ENCODE data around the gene TBC1D10A. TPM values are rescaled to one million over a fixed set of nuclear protein-coding genes. Genes with fewer than 3 reads are reported as not detected.
A peak's percentile ranks its signal among the peaks of the same experiment; 100 is the strongest.

The TBC1D10A gene
- total RNA-seq, 6 donors from 2014 or later, result 22.6 to 61.0 (median 36.2) TPM

DNA sequence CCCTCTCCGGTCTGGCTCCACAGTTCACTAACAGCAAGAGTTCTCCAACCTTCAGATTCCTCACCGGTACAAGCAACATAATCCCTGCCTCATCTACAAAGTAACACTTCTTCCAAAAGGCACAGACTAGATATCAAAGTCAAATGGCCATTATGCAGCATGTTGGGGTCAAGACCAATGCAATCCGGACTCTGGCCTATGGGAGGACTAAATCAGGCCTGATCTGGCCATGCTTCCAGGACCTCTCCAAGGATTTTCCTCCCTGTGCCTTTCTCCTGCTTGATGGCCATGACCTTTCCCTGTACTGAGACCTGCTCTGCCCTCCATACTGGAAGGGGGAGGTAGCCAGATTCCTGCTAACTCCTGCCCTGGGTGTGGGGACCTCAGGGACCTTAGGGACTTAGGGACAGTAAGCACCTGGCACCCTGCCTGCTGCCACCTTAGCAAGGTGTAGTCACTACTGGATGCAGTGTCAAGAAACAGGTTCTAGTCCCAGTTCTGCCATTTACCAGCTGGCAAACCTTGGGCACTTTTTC, 6.7 kb downstream of the TBC1D10A start:
- WGBS, 2 donors, result 93 to 94% methylated on average over 2 to 3 of the region's 3 CpGs
- no peak overlapping the region for H3K4me3 ChIP-seq

DNA sequence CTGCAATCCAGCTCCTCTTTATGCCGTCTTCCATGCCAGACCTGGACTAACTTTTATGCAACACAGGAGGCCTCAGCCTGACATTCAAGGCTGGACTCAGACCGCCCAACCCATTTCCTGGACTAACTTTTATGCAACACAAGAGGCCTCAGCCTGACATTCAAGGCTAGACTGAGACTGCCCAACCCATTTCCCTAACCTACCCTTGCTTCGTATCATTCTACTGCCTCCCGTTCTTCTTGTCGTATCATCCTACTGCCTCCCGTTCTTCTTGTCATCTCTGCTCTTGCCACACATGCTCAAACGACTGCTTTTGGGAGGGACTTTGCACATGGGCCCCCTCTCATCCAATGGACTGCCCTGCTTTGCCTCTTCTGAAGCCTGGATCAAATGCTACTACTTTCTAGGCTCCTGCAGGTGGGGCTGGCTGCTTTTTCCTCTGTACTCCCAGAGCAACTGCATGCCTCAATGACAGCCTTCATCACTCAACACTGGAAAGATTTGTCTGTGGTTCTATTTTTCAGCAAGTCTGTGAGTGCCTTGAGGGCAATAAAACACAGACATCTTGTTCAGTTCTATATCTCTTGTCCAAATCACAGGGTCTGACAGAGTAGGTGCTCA, 7.8 kb downstream of the TBC1D10A start:
- Histone ChIP-seq H3K27me3 (no peaks in the 10 kb centered on the region), H3K4me3 (no peak overlapping the region), H3K36me3 (peaks cover 0 to 24% (median 5%) of the 10 kb centered on the region in 4 donors), H3K4me1 (peaks cover 63 to 91% (median 86%) of the 10 kb centered on the region in 4 donors), H3K27ac (peak overlapping the region; percentile 38 to 71 (median 64)), H3K9me3 (no peaks in the 10 kb centered on the region)
- 45 to 71% methylated on average over 7 of the region's 7 CpGs for WGBS, 2 donors
- ATAC-seq (ENCODE audit: low FRiP score in 2 of 2), result peak in 1 of 2 donors; percentile 28
- no peak for DNase-seq
- TF ChIP-seq POLR2A (IDR thresholded peaks at IDR 0.05) (no peak), EP300 (IDR thresholded peaks at IDR 0.05) (no peak), POLR2AphosphoS5 (IDR thresholded peaks at IDR 0.05) (no peak)
- TF ChIP-seq, protein P1, sequence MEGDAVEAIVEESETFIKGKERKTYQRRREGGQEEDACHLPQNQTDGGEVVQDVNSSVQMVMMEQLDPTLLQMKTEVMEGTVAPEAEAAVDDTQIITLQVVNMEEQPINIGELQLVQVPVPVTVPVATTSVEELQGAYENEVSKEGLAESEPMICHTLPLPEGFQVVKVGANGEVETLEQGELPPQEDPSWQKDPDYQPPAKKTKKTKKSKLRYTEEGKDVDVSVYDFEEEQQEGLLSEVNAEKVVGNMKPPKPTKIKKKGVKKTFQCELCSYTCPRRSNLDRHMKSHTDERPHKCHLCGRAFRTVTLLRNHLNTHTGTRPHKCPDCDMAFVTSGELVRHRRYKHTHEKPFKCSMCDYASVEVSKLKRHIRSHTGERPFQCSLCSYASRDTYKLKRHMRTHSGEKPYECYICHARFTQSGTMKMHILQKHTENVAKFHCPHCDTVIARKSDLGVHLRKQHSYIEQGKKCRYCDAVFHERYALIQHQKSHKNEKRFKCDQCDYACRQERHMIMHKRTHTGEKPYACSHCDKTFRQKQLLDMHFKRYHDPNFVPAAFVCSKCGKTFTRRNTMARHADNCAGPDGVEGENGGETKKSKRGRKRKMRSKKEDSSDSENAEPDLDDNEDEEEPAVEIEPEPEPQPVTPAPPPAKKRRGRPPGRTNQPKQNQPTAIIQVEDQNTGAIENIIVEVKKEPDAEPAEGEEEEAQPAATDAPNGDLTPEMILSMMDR (IDR thresholded peaks at IDR 0.05), result no peak

More for the DNA sequence above, 6.7 kb downstream of the TBC1D10A start:
- Histone ChIP-seq H3K9me3 (no peaks in the 10 kb centered on the region), H3K4me1 (peaks cover 66 to 91% (median 87%) of the 10 kb centered on the region in 4 donors), H3K27ac (peak overlapping the region in 3 of 4 donors; percentile 60 to 71 (median 69)), H3K36me3 (peaks cover 0 to 24% (median 5%) of the 10 kb centered on the region in 4 donors), H3K27me3 (no peaks in the 10 kb centered on the region)
- DNase-seq, result no peak
- TF ChIP-seq, protein P1 (IDR thresholded peaks at IDR 0.05), result no peak
- TF ChIP-seq POLR2AphosphoS5 (IDR thresholded peaks at IDR 0.05) (no peak), POLR2A (IDR thresholded peaks at IDR 0.05) (no peak), EP300 (IDR thresholded peaks at IDR 0.05) (no peak)
- no peak for ATAC-seq (ENCODE audit: low FRiP score in 2 of 2)

DNA sequence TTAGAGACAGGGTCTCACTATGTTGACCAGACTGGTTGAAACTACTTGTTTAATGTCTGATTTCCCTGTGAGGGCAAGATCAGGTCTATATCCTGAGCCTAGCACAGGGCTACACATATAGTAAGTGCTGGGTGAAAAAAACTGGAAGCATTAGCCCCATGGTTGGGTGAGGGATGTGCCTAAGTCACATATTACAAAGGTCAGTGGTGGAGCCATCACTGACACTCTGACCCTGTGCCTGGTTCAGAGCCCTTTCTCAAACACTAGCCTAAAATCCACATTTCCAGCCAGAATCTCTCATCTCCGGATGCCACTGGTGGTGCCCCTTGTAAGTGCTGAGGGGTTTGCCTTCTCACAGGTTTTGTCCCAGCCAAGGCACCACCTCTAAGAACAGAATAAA, 9.0 kb downstream of the TBC1D10A start:
- Histone ChIP-seq H3K27me3 (no peaks in the 10 kb centered on the region), H3K4me1 (peaks cover 64 to 94% (median 89%) of the 10 kb centered on the region in 4 donors), H3K36me3 (peaks cover 0 to 24% (median 5%) of the 10 kb centered on the region in 4 donors), H3K27ac (peak overlapping the region in 3 of 4 donors; percentile 60 to 71 (median 69)), H3K9me3 (no peaks in the 10 kb centered on the region), H3K4me3 (no peak overlapping the region)
- TF ChIP-seq, protein P1 (IDR thresholded peaks at IDR 0.05), result no peak
- no peak for TF ChIP-seq POLR2A (IDR thresholded peaks at IDR 0.05)
- TF ChIP-seq EP300 (IDR thresholded peaks at IDR 0.05), result no peak
- TF ChIP-seq POLR2AphosphoS5 (IDR thresholded peaks at IDR 0.05), result no peak
- 100% methylated on average over 1 of the region's 1 CpG; no CpG with 5 or more reads in 1 of the 2 donors for WGBS, 2 donors
- ATAC-seq (ENCODE audit: low FRiP score in 2 of 2), result no peak
- no peak for DNase-seq

DNA sequence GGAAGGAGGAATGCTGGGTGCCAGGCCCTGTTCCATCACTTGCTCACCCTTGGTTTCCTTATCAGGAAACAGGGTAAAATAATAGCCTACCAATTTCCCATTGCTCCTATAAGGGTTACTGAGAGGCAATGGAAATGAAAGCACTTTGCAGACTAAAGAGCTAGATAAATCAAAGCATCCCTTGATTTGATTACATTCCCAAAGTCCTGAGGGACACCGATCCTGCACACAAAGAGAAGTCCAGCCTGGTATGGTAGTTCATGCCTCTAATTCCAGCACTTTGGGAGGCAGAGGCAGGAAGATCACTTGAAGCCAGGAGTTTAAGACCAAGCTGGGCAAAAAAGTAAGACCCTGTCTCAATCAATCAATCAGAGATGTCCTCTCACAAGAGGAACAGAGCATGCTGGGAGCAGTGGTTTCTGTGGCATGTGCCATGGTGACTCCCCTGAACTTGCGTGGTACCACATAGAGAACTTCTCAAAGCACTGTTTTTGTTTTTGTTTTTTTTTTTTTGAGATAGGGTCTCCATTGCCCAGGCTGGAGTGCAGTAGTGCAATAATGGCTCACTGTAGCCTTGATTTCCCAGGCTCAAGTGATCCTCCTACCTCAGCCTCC, 10.7 kb downstream of the TBC1D10A start:
- peaks cover 68 to 96% (median 95%) of the 10 kb centered on the region in 4 donors for H3K4me1 ChIP-seq
- no peaks in the 10 kb centered on the region for H3K27me3 ChIP-seq
- no peaks in the 10 kb centered on the region for H3K9me3 ChIP-seq
- ATAC-seq (ENCODE audit: low FRiP score in 2 of 2) (no peak), DNase-seq (no peak)
- WGBS, 2 donors, result 75 to 86% methylated on average over 2 of the region's 2 CpGs
- peaks cover 0 to 23% (median 1%) of the 10 kb centered on the region in 4 donors for H3K36me3 ChIP-seq
- no peak overlapping the region for H3K4me3 ChIP-seq
- peak overlapping the region in 3 of 4 donors; percentile 60 to 75 (median 69) for H3K27ac ChIP-seq
- no peak for TF ChIP-seq EP300 (IDR thresholded peaks at IDR 0.05)
- TF ChIP-seq POLR2A (IDR thresholded peaks at IDR 0.05), result no peak
- no peak for TF ChIP-seq POLR2AphosphoS5 (IDR thresholded peaks at IDR 0.05)
- TF ChIP-seq, protein P1 (IDR thresholded peaks at IDR 0.05), result no peak
